Measurements from ENCODE around the gene NELFCD. TPM values are rescaled to one million over a fixed set of nuclear protein-coding genes. Genes with fewer than 3 reads are reported as not detected.

NELFCD gene
- polyA plus RNA-seq, 1 of the 3 experiments (the other 2 are of a cell fraction) = 90.0 TPM

DNA sequence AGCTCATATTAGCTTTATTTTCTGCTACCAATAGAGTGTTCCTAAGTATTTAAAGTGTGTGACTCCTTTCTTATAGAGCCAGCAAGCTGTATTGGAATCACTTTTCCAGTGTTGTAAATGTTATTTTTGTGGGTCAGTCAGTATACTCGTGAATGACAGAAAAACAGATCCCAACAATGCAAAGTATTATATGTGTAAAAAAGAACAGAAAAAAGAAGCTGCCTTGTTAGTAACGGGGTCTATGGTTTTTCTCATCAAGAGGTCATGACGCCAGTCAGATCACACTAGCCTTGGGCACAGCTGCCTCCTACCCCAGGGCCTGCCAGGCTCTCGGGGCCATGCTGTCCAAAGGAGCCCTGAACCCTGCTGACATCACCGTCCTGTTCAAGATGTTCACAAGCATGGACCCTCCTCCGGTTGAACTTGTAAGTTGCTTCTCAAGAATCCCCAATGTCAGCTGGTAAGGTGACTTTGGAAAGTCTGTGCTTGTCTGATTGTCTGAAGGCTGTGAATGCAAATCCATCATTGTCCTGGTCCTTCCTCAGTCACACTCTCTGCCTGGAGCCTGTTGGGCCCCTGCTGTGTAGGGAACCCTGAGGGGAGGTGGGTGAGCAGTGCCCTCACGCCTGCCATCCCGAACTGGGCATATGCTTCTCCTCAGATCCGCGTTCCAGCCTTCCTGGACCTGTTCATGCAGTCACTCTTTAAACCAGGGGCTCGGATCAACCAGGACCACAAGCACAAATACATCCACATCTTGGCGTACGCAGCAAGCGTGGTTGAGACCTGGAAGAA lies 9.8 kb downstream of the NELFCD start:
- H4K20me1 ChIP-seq (ENCODE audit: insufficient read depth) = 0 out of 2 replicates have a peak, but pooled peaks cover 3% of the 10 kb centered on the region
- H3K4me2 ChIP-seq = no peak overlapping the region
- no peaks in the 10 kb centered on the region for H3K9me2 ChIP-seq
- peaks cover 12% of the 10 kb centered on the region for H3K79me2 ChIP-seq (ENCODE audit: insufficient read depth)
- no peak overlapping the region; a peak in 1 of 4 replicates for H3K27ac ChIP-seq (ENCODE audit: low read depth in 2 of 2, low read length in 1 of 2)
- no peak for TF ChIP-seq MXI1 (IDR thresholded peaks at IDR 0.05; ENCODE audit: low read depth, low read length)
- TF ChIP-seq, protein P1, sequence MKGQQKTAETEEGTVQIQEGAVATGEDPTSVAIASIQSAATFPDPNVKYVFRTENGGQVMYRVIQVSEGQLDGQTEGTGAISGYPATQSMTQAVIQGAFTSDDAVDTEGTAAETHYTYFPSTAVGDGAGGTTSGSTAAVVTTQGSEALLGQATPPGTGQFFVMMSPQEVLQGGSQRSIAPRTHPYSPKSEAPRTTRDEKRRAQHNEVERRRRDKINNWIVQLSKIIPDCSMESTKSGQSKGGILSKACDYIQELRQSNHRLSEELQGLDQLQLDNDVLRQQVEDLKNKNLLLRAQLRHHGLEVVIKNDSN (IDR thresholded peaks at IDR 0.05; ENCODE audit: borderline replicate concordance, low read depth) = no peak
- POLR2A ChIA-PET = interaction anchor here (0.7 kb wide), 1 partner anchor 26 kb away, joined by 3 read pairs; no protein-coding TSS in a partner anchor
- CTCF ChIA-PET = no interaction called here
- no peak overlapping the region for H2AFZ ChIP-seq (ENCODE audit: low read depth)
- no peak overlapping the region for H3K9ac ChIP-seq
- DNase-seq = no peak
- peaks cover 63 to 84% of the 10 kb centered on the region in 2 experiments for H3K36me3 ChIP-seq (replicated peaks in 1 of 2; ENCODE audit: control insufficient read depth in 1 of 2, insufficient read depth in 2 of 2, low read length in 1 of 2)
- H3K4me1 ChIP-seq (ENCODE audit: control insufficient read depth in 1 of 2, insufficient read depth in 2 of 2, low read depth in 1 of 2, low read length in 1 of 2) = peaks cover 0 to 30% of the 10 kb centered on the region in 2 experiments; a peak in 2 of 4 replicates
- H3K4me3 ChIP-seq (ENCODE audit: low read depth in 2 of 2, low read length in 1 of 2) = no peak overlapping the region
- WGBS (ENCODE audit: low lambda C conversion rate) = 97% methylated on average over 13 of the region's 14 CpGs
- no peaks in the 10 kb centered on the region for H3K9me3 ChIP-seq
- H3F3A ChIP-seq (replicated peaks; ENCODE audit: insufficient read depth) = no peaks in the 10 kb centered on the region
- no peaks in the 10 kb centered on the region for H3K27me3 ChIP-seq (ENCODE audit: insufficient read depth)

DNA sequence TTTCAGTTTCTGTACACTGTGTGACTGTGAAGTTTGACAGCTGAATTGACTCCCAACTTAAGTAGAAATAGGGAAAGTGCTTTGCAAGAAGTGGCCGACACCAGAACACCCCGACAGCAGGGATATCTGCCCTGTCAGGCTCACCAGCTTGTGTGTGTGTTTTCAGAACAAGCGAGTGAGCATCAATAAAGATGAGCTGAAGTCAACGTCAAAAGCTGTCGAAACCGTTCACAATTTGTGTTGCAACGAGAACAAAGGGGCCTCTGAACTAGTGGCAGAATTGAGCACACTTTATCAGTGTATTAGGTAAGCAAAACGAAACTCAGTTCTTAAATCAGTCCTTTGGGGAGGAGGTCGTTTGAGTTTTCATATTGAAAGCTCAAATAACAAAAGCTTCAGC lies 10.7 kb downstream of the NELFCD start:
- H3K9ac ChIP-seq = no peak overlapping the region
- no peaks in the 10 kb centered on the region for H3F3A ChIP-seq (replicated peaks; ENCODE audit: insufficient read depth)
- H3K9me2 ChIP-seq = no peaks in the 10 kb centered on the region
- H3K4me2 ChIP-seq = no peak overlapping the region
- H2AFZ ChIP-seq (ENCODE audit: low read depth) = no peak overlapping the region
- ChIA-PET CTCF (interaction anchor here (0.6 kb wide), 1 partner anchor 28 kb away, joined by 3 read pairs; the partner anchor contains the start of gene TUBB1), POLR2A (no interaction called here)
- WGBS (ENCODE audit: low lambda C conversion rate) = 92% methylated on average over 9 of the region's 9 CpGs
- TF ChIP-seq SIN3A (IDR thresholded peaks at IDR 0.05; ENCODE audit: borderline replicate concordance, low read depth, low read length) = no peak
- TF ChIP-seq CHD2 (IDR thresholded peaks at IDR 0.05; ENCODE audit: low read length, partially characterized antibody) = no peak
- TF ChIP-seq, protein P1 (IDR thresholded peaks at IDR 0.05; ENCODE audit: borderline replicate concordance, low read depth) = no peak
- TF ChIP-seq, protein P2, sequence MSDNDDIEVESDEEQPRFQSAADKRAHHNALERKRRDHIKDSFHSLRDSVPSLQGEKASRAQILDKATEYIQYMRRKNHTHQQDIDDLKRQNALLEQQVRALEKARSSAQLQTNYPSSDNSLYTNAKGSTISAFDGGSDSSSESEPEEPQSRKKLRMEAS (IDR thresholded peaks at IDR 0.05; ENCODE audit: low read depth) = no peak
- no peak for TF ChIP-seq EP300 (IDR thresholded peaks at IDR 0.05; ENCODE audit: borderline replicate concordance in 1 of 2, low read depth in 1 of 2, low read length in 1 of 2)
- TF ChIP-seq YY1 (IDR thresholded peaks at IDR 0.05; ENCODE audit: low read depth) = no peak
- H3K27ac ChIP-seq (ENCODE audit: low read depth in 2 of 2, low read length in 1 of 2) = no peak overlapping the region
- H3K4me1 ChIP-seq (ENCODE audit: control insufficient read depth in 1 of 2, insufficient read depth in 2 of 2, low read depth in 1 of 2, low read length in 1 of 2) = peaks cover 0 to 22% of the 10 kb centered on the region in 2 experiments; a peak in 2 of 4 replicates
- no peaks in the 10 kb centered on the region for H3K9me3 ChIP-seq
- no peaks in the 10 kb centered on the region for H4K20me1 ChIP-seq (ENCODE audit: insufficient read depth)
- H3K79me2 ChIP-seq (ENCODE audit: insufficient read depth) = peaks cover 4% of the 10 kb centered on the region; the same call in 1 of the 2 replicates
- no peaks in the 10 kb centered on the region for H3K27me3 ChIP-seq (ENCODE audit: insufficient read depth)
- no peak overlapping the region for H3K4me3 ChIP-seq (ENCODE audit: low read depth in 2 of 2, low read length in 1 of 2)
- H3K36me3 ChIP-seq (replicated peaks in 1 of 2; ENCODE audit: control insufficient read depth in 1 of 2, insufficient read depth in 2 of 2, low read length in 1 of 2) = peaks cover 62 to 83% of the 10 kb centered on the region in 2 experiments
- no peak for DNase-seq

Measured in SK-N-SH (cell line).